Brain microvascular endothelial cell (primary cell): Measurements from ENCODE around the gene TMEM131L.
"Not testable (repeated sequence)": the region's sequence is repeated elsewhere in the genome, so short reads cannot be mapped to it uniquely, and the experiment has no call there.

ENCODE experiments used
- DNase-seq: peaks from one replicate; pipeline ENCODE4 v3.0.0-alpha.2; 2020
- H3K27ac ChIP-seq: fragments of 250-450 bp; sonication (Bioruptor Pico); 2 replicates; pipeline ENCODE4 v1.5.1; 2020; ENCODE audit warnings: mild to moderate bottlenecking, moderate library complexity
- H3K27me3 ChIP-seq: fragments of 250-450 bp; sonication (Bioruptor Pico); replicated peaks from 2 replicates; pipeline ENCODE4 v1.5.1; 2020; ENCODE audit warnings: mild to moderate bottlenecking
- H3K36me3 ChIP-seq: fragments of 250-450 bp; sonication (Bioruptor Pico); replicated peaks from 2 replicates; pipeline ENCODE4 v1.5.1; 2020; ENCODE audit warnings: mild to moderate bottlenecking
- H3K4me3 ChIP-seq: 2 replicates; pipeline ENCODE4 v1.5.1; 2011; ENCODE audit warnings: low read depth, mild to moderate bottlenecking, control low read depth, low read length, moderate library complexity
- in situ Hi-C: cut with HindIII; loops from 2 replicates; pipeline ENCODE4 v1.10.0; 2017; ENCODE audit warnings: low sequenced_read_pairs, low pct_ligation_motif_present
- TF ChIP-seq, protein P1 (sequence below): IDR thresholded peaks from 2 replicates; pipeline ENCODE4 v1.5.1; 2011; ENCODE audit warnings: low read depth, mild to moderate bottlenecking, moderate library complexity, low read length, control low read depth, inconsistent platforms; ENCODE audit errors: missing control alignments

The TMEM131L gene

DNA sequence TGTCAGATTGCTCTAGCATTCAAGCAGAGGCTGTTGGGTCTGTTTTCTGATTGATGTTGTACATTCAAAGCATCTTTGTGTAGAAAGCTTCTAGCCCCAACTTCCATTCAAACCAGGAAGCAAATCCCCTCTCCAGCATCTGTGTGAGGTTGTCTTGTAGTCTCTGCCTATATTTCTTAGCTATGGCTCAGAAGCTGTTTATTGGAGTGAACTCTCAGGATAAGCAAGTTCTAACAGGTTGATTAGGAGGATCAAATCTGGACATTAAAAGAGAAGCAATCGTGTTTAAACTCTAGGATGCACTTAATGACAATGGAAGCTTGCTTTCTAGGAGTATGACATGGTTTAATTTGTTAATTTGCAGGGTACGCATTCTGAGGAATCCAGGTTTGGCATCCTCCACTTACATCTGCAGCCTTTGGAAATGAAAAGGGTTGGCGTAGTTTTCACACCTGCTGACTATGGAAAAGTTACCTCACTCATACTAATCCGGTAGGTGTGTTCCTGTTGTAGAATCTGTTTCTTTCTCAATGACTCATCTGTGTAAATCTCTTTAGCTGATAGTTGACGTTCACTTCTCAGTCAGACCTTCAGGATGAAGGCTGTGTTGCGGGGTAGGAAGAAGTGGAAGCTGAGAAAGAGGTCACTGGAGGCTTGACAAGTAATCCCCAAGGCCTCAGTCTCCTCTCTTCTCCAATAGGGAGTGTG is 129.9 kb downstream of the TMEM131L start:
- Histone ChIP-seq H3K36me3 (peaks cover 19% of the 10 kb centered on the region), H3K27me3 (no peaks in the 10 kb centered on the region), H3K27ac (no peak overlapping the region), H3K4me3 (no peak overlapping the region)
- DNase-seq: no peak
- TF ChIP-seq, protein P1, sequence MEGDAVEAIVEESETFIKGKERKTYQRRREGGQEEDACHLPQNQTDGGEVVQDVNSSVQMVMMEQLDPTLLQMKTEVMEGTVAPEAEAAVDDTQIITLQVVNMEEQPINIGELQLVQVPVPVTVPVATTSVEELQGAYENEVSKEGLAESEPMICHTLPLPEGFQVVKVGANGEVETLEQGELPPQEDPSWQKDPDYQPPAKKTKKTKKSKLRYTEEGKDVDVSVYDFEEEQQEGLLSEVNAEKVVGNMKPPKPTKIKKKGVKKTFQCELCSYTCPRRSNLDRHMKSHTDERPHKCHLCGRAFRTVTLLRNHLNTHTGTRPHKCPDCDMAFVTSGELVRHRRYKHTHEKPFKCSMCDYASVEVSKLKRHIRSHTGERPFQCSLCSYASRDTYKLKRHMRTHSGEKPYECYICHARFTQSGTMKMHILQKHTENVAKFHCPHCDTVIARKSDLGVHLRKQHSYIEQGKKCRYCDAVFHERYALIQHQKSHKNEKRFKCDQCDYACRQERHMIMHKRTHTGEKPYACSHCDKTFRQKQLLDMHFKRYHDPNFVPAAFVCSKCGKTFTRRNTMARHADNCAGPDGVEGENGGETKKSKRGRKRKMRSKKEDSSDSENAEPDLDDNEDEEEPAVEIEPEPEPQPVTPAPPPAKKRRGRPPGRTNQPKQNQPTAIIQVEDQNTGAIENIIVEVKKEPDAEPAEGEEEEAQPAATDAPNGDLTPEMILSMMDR: no peak
- in situ Hi-C loops: no loop called here

DNA sequence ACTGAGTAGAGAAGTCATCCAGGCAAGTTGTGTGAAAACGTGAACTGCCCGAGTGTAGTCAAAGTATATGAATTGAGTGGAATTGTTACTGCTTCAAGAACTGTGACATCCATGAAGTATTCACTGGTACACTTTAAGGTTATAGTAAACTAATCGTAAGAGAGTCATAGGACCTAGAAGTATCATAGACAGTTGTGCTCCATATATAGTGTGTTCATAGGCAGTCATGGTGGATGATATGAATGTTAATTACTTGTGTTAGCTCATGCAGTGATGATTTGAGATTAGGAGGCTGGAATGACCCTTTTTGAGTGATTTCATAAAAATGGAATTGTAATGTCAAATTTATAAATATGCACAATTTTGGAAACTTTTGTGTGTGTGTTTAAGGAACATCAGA is 136.6 kb downstream of the TMEM131L start:
- in situ Hi-C loops: no loop called here
- H3K4me3 ChIP-seq: no peak overlapping the region
- TF ChIP-seq, protein P1: no peak
- DNase-seq: no peak
- peaks cover 21% of the 10 kb centered on the region for H3K36me3 ChIP-seq
- H3K27ac ChIP-seq: no peak overlapping the region
- H3K27me3 ChIP-seq: no peaks in the 10 kb centered on the region

DNA sequence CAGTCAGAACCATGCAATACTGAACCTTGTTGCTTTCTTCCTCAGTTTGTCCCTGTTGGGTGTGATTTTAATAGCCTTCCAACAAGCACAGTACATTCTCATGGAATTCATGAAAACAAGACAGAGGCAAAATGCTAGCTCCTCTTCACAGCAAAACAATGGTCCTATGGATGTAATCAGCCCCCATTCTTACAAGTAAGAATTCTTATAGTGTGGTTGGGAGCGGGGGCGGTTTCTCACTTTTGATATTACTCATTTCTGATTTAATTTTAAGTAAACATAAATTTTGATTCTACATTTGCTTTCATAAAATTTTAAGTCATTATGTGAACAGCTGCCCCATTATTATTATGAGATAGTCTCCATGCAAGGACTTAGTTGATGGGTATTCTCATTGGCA is 137.1 kb downstream of the TMEM131L start:
- TF ChIP-seq, protein P1: no peak
- in situ Hi-C loops: no loop called here
- DNase-seq: no peak
- H3K27me3 ChIP-seq: no peaks in the 10 kb centered on the region
- H3K4me3 ChIP-seq: no peak overlapping the region
- H3K27ac ChIP-seq: no peak overlapping the region
- H3K36me3 ChIP-seq: peaks cover 21% of the 10 kb centered on the region

DNA sequence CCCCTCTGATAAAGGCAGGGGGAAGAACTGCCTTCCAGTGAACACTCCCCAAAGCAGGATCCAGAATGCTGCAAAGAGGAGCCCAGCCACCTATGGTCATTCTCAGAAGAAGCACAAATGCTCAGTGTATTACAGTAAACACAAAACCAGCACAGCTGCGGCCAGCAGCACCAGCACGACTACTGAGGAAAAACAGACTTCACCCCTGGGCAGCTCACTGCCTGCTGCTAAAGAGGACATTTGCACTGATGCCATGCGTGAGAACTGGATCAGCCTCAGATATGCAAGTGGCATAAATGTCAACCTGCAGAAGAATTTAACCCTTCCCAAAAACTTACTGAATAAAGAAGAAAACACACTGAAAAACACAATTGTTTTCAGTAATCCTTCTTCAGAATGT is 137.7 kb downstream of the TMEM131L start:
- no peak overlapping the region for H3K4me3 ChIP-seq
- H3K27me3 ChIP-seq: no peaks in the 10 kb centered on the region
- in situ Hi-C loops: no loop called here
- H3K27ac ChIP-seq: no peak overlapping the region
- TF ChIP-seq, protein P1: no peak
- peaks cover 21% of the 10 kb centered on the region for H3K36me3 ChIP-seq
- no peak for DNase-seq

DNA sequence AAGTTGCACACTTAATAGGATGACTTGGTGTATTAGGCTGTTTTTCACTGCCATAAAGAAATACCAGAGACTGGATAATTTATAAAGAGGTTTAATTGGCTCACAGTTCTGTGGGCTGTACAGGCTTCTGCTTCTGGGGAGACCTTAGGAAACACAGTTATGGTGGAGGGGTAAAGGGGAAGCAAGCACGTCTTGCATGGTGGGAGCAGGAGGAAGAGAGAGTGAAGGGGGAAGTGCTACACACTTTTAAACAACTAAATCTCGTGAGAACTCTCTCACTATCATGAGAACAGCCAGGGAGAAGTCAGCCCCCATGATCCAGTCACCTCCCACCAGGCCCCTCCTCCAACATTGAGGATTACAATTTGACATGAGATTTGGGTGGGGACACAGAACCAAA is 142.9 kb downstream of the TMEM131L start:
- in situ Hi-C loops, H3K27me3 ChIP-seq, H3K36me3 ChIP-seq: not testable (repeated sequence)

DNA sequence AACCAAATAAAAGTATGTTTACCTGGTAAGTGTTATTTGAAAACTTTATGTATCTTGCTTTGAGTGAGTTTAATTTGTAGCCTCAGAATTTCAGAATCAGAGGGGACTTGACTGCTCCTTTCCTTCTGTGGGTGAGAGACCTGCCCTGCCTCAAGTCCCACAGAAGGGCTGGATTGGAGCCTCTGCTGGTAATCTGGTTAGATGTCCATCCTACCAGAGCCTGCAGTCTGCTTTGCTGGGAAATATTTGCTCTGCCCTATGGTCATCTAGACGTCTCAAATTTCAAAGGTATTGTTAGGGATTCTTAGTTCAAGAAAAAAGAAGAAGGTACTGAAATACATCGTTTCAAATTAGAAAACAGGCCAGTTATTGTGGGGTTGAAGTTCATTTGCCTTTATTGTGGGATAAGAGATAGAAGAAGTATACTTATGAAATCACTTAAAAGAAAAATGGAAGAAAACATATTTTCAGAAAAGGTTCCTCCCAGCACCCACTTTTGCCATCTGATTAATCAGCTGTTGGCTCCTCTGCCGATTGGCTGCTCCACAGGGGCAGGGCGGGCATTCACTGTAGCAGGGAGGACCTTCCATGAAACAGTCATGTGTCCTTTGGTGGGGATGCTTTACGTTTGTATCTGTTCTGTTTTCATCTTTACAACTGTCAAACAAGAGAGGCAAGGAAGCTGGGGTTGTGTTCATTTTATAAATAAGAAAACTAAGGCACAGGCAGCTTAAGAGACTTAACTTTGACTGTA is 144.6 kb downstream of the TMEM131L start:
- in situ Hi-C loops: no loop called here
- Histone ChIP-seq H3K36me3 (peaks cover 2% of the 10 kb centered on the region), H3K27ac (no peak overlapping the region), H3K4me3 (no peak overlapping the region), H3K27me3 (no peaks in the 10 kb centered on the region)
- TF ChIP-seq, protein P1: no peak
- no peak for DNase-seq

More for the DNA sequence above, 142.9 kb downstream of the TMEM131L start:
- H3K4me3 ChIP-seq, DNase-seq, H3K27ac ChIP-seq: not testable (repeated sequence)
